ENCODE results near the gene TMEM108.

GRCh38 chr3:133113927-133114597, 75.9 kb downstream of the TMEM108 start:
- TF ChIP-seq, protein P1, sequence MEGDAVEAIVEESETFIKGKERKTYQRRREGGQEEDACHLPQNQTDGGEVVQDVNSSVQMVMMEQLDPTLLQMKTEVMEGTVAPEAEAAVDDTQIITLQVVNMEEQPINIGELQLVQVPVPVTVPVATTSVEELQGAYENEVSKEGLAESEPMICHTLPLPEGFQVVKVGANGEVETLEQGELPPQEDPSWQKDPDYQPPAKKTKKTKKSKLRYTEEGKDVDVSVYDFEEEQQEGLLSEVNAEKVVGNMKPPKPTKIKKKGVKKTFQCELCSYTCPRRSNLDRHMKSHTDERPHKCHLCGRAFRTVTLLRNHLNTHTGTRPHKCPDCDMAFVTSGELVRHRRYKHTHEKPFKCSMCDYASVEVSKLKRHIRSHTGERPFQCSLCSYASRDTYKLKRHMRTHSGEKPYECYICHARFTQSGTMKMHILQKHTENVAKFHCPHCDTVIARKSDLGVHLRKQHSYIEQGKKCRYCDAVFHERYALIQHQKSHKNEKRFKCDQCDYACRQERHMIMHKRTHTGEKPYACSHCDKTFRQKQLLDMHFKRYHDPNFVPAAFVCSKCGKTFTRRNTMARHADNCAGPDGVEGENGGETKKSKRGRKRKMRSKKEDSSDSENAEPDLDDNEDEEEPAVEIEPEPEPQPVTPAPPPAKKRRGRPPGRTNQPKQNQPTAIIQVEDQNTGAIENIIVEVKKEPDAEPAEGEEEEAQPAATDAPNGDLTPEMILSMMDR (IDR thresholded peaks at IDR 0.05), result no peak
- TF ChIP-seq POLR2A (IDR thresholded peaks at IDR 0.05), result no peak
